PFSK-1 (cell line): ENCODE data around the gene RGS9.

Source experiments
- POLR2AphosphoS5 ChIP-seq: IDR thresholded peaks from 2 replicates; pipeline ENCODE4 v1.6.1; 2012; ENCODE audit warnings: low read depth, mild to moderate bottlenecking, control low read depth, low read length, moderate library complexity
- SIN3A ChIP-seq: IDR thresholded peaks from 2 replicates; pipeline ENCODE4 v1.6.1; 2012; ENCODE audit warnings: mild to moderate bottlenecking, low read length, moderate library complexity, borderline replicate concordance; ENCODE audit not compliant: insufficient read depth
- TAF1 ChIP-seq: IDR thresholded peaks from 2 replicates; pipeline ENCODE4 v1.6.1; 2012; ENCODE audit warnings: low read length, control low read depth, borderline replicate concordance; ENCODE audit not compliant: insufficient read depth
- TF ChIP-seq, protein P1 (sequence below), 2 experiments: IDR thresholded peaks; 2 replicates each; pipeline versions ENCODE4 v1.6.1 to v1.8.0; 2011 to 2012; ENCODE audit warnings: low read depth in 2 of 2, low read length in 2 of 2, control low read depth in 1 of 2, inconsistent platforms in 1 of 2, mild to moderate bottlenecking in 1 of 2, moderate library complexity in 1 of 2; ENCODE audit not compliant: insufficient read depth in 1 of 2

DNA sequence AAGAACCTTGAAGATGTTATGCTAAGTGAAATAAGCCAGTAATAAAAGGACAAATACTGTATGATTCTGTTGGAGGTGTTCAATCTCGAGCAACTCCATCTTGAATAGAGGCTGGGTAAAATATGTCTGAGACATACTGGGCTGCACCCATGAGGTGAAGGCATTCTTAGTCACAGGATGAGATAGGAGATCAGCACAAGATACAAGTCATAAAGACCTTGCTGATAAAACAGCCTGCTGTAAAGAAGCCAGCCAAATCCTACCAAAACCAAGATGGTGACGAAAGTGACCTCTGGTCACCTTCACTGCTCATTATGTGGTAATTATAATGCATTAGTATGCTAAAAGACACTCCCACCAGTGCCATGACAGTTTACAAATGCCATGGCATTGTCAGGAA lies 98.1 kb downstream of the RGS9 start:
- TF ChIP-seq TAF1: no peak
- no peak for TF ChIP-seq POLR2AphosphoS5
- TF ChIP-seq, protein P1, sequence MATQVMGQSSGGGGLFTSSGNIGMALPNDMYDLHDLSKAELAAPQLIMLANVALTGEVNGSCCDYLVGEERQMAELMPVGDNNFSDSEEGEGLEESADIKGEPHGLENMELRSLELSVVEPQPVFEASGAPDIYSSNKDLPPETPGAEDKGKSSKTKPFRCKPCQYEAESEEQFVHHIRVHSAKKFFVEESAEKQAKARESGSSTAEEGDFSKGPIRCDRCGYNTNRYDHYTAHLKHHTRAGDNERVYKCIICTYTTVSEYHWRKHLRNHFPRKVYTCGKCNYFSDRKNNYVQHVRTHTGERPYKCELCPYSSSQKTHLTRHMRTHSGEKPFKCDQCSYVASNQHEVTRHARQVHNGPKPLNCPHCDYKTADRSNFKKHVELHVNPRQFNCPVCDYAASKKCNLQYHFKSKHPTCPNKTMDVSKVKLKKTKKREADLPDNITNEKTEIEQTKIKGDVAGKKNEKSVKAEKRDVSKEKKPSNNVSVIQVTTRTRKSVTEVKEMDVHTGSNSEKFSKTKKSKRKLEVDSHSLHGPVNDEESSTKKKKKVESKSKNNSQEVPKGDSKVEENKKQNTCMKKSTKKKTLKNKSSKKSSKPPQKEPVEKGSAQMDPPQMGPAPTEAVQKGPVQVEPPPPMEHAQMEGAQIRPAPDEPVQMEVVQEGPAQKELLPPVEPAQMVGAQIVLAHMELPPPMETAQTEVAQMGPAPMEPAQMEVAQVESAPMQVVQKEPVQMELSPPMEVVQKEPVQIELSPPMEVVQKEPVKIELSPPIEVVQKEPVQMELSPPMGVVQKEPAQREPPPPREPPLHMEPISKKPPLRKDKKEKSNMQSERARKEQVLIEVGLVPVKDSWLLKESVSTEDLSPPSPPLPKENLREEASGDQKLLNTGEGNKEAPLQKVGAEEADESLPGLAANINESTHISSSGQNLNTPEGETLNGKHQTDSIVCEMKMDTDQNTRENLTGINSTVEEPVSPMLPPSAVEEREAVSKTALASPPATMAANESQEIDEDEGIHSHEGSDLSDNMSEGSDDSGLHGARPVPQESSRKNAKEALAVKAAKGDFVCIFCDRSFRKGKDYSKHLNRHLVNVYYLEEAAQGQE (IDR thresholded peaks at IDR 0.05; ENCODE audit: insufficient read depth in 1 of 2, low read depth in 2 of 2, low read length in 2 of 2): no peak
- TF ChIP-seq SIN3A: no peak
